Endothelial cell of umbilical vein (primary cell): Measurements from ENCODE around the gene FPGS. TPM values are rescaled to one million over a fixed set of nuclear protein-coding genes. Genes with fewer than 3 reads are reported as not detected.

ENCODE experiments used
- BruUV-seq: library from RNA; stranded (reverse); fragments of 400-500 nt; replicated peaks from 2 replicates; lab custom pipeline; 2021; lab: Mats Ljungman, UMichigan
- CTCF ChIA-PET: fragments of 300-600, 350-600 bp; sonication (Branson Sonifier 250); formaldehyde crosslinking; loops from one replicate; lab custom pipeline; 2021; ENCODE audit warnings: antibody characterized with exemption, inconsistent platforms; lab: Charles Lee
- POLR2A ChIA-PET: fragments of 300-600, 350-600 bp; sonication (Branson Sonifier 250); formaldehyde crosslinking; loops from one replicate; lab custom pipeline; 2021; ENCODE audit warnings: antibody characterized with exemption, inconsistent platforms; lab: Charles Lee
- DNase-seq: peaks from one replicate; pipeline ENCODE4 v3.0.0-alpha.2; 2011; ENCODE audit warnings: low read depth, low spot score
- FAIRE-seq: peaks from 2 replicates; lab custom pipeline; 2011; peaks lifted over from hg19 to GRCh38; lab: Jason Lieb, UNC
- H2AFZ ChIP-seq: 2 replicates; pipeline ENCODE4 v1.6.0; 2012; ENCODE audit warnings: low read depth, low read length, control low read depth, inconsistent platforms
- H3K27ac ChIP-seq: 2 replicates; pipeline ENCODE4 v1.5.1; 2011; ENCODE audit warnings: low read depth, mild to moderate bottlenecking, control low read depth, low read length, moderate library complexity; ENCODE audit not compliant: insufficient read depth
- H3K27me3 ChIP-seq, 2 experiments: 2 replicates each; pipeline versions ENCODE4 v1.6.0 to v1.6.1; 2011; ENCODE audit warnings: low read length in 2 of 2, mixed read lengths in 1 of 2; ENCODE audit not compliant: control insufficient read depth in 2 of 2, insufficient read depth in 2 of 2
- H3K36me3 ChIP-seq, 2 experiments: 2 replicates in 1 of 2; 3 replicates in 1 of 2; pipeline ENCODE4 v1.5.1; 2011; ENCODE audit warnings: low read length in 2 of 2, mild to moderate bottlenecking in 1 of 2, moderate library complexity in 1 of 2; ENCODE audit not compliant: control insufficient read depth in 2 of 2, insufficient read depth in 2 of 2; ENCODE audit errors: extremely low read depth in 1 of 2
- H3K4me1 ChIP-seq: 3 replicates; pipeline ENCODE4 v1.5.1; 2011; ENCODE audit warnings: mild to moderate bottlenecking, low read length; ENCODE audit not compliant: control insufficient read depth, insufficient read depth; ENCODE audit errors: extremely low read depth
- H3K4me2 ChIP-seq: 2 replicates; pipeline ENCODE4 v1.6.1; 2011; ENCODE audit warnings: low read length, control low read depth, mixed read lengths; ENCODE audit not compliant: insufficient read depth
- H3K4me3 ChIP-seq, 3 experiments: fragments of 200-600 bp in 1 of 3; sonication (generic), shearing (Covaris generic) in 1 of 3; replicated peaks in 1 of 3; 2 replicates each; pipeline ENCODE4 v1.5.1; 2011 to 2016; ENCODE audit warnings: control low read depth in 3 of 3, low read length in 3 of 3, mild to moderate bottlenecking in 2 of 3, inconsistent platforms in 1 of 3, low read depth in 1 of 3, moderate library complexity in 1 of 3; ENCODE audit not compliant: insufficient read depth in 1 of 3
- H3K79me2 ChIP-seq: 2 replicates; pipeline ENCODE4 v1.6.0; 2012; ENCODE audit warnings: low read length, inconsistent platforms; ENCODE audit not compliant: control insufficient read depth, insufficient read depth
- H3K9ac ChIP-seq: replicated peaks from 2 replicates; pipeline ENCODE3; 2011; ENCODE audit warnings: low read length, control low read depth; ENCODE audit not compliant: insufficient read depth; ENCODE audit errors: extremely low read depth
- H3K9me1 ChIP-seq: replicated peaks from 3 replicates; pipeline ENCODE4 v1.6.0; 2011; ENCODE audit warnings: mild to moderate bottlenecking, low read length; ENCODE audit not compliant: control insufficient read depth, insufficient read depth; ENCODE audit errors: extremely low read depth
- H3K9me3 ChIP-seq: replicated peaks from 2 replicates; pipeline ENCODE4 v1.5.1; 2012; ENCODE audit warnings: low read length, inconsistent platforms; ENCODE audit not compliant: control insufficient read depth, insufficient read depth
- H4K20me1 ChIP-seq: replicated peaks from 2 replicates; pipeline ENCODE3; 2011; ENCODE audit warnings: mild to moderate bottlenecking, low read length; ENCODE audit not compliant: control insufficient read depth, insufficient read depth; ENCODE audit errors: extremely low read depth
- EZH2 ChIP-seq: IDR thresholded peaks from 2 replicates; pipeline ENCODE4 v1.6.1; 2012; ENCODE audit warnings: borderline replicate concordance, low read depth, mild to moderate bottlenecking, moderate library complexity, low read length, inconsistent platforms; ENCODE audit not compliant: severe bottlenecking
- FOS ChIP-seq: IDR thresholded peaks from 2 replicates; pipeline ENCODE4 v1.6.1; 2011; ENCODE audit warnings: mild to moderate bottlenecking, low read length, moderate library complexity, borderline replicate concordance; ENCODE audit not compliant: insufficient read depth
- GATA2 ChIP-seq: IDR thresholded peaks from 2 replicates; pipeline ENCODE4 v1.7.0; 2011; ENCODE audit warnings: low read depth, mild to moderate bottlenecking, moderate library complexity, mixed read lengths, low read length; ENCODE audit not compliant: insufficient read length, insufficient read depth
- JUN ChIP-seq: IDR thresholded peaks from 2 replicates; pipeline ENCODE4 v1.6.1; 2011; ENCODE audit warnings: borderline replicate concordance, low read depth; ENCODE audit not compliant: insufficient read length, insufficient read depth
- MYC ChIP-seq: IDR thresholded peaks from one replicate; pipeline ENCODE4 v1.6.1; 2011; ENCODE audit warnings: mild to moderate bottlenecking, low read depth, low read length
- POLR2A ChIP-seq: IDR thresholded peaks from 2 replicates; pipeline ENCODE4 v1.6.1; 2012; ENCODE audit warnings: low read depth, mild to moderate bottlenecking, control low read depth, low read length
- POLR2AphosphoS5 ChIP-seq: IDR thresholded peaks from 2 replicates; pipeline ENCODE4 v1.6.1; 2012; ENCODE audit warnings: low read depth, mild to moderate bottlenecking, control low read depth, low read length, moderate library complexity; ENCODE audit not compliant: insufficient read depth
- dilution Hi-C: fragments of 300-500 bp; cut with MboI; formaldehyde crosslinking; loops from one replicate; pipeline ENCODE4 v1.15.0; 2019; ENCODE audit warnings: low sequenced_read_pairs; ENCODE audit not compliant: extremely low pct_ligation_motif_present
- intact Hi-C: fragments of 100-400 bp; cut with micrococcal nuclease; formaldehyde crosslinking; loops from one replicate; pipeline ENCODE4 v1.10.0; 2022
- polyA plus RNA-seq, 4 experiments: library from polyadenylated mRNA; depleted of rRNA in 3 of 4; stranded (reverse) in 3 of 4; unstranded in 1 of 4; fragments of >200 nt; gene quantifications; 2 replicates each; pipeline versions ENCODE4 v1.2.1 to v1.2.3, GENCODE V29; 2011 to 2012; ENCODE audit warnings: missing spikeins in 1 of 4
- total RNA-seq: library from RNA; stranded (reverse); gene quantifications from 2 replicates; pipeline ENCODE4 v1.2.3, GENCODE V29; 2021
- TF ChIP-seq, protein P1 (sequence below), 2 donors: IDR thresholded peaks; 1 replicate in 1 of 2; 2 replicates in 1 of 2; pipeline ENCODE4 v1.5.1; 2011; ENCODE audit warnings: low read length in 2 of 2, mild to moderate bottlenecking in 2 of 2, moderate library complexity in 2 of 2, control low read depth in 1 of 2, inconsistent platforms in 1 of 2, low read depth in 1 of 2; ENCODE audit not compliant: insufficient read depth in 1 of 2; ENCODE audit errors: extremely low read depth in 1 of 2
- TF ChIP-seq, protein P2 (sequence below): IDR thresholded peaks from 2 replicates; pipeline ENCODE4 v1.6.1; 2011; ENCODE audit not compliant: insufficient read depth, insufficient read length

The FPGS gene
- total and polyA plus RNA-seq, 2 donors (not counting 3 experiments of a cell fraction or from before 2014, with no cell fraction given), result 77.7 to 90.2 TPM

DNA sequence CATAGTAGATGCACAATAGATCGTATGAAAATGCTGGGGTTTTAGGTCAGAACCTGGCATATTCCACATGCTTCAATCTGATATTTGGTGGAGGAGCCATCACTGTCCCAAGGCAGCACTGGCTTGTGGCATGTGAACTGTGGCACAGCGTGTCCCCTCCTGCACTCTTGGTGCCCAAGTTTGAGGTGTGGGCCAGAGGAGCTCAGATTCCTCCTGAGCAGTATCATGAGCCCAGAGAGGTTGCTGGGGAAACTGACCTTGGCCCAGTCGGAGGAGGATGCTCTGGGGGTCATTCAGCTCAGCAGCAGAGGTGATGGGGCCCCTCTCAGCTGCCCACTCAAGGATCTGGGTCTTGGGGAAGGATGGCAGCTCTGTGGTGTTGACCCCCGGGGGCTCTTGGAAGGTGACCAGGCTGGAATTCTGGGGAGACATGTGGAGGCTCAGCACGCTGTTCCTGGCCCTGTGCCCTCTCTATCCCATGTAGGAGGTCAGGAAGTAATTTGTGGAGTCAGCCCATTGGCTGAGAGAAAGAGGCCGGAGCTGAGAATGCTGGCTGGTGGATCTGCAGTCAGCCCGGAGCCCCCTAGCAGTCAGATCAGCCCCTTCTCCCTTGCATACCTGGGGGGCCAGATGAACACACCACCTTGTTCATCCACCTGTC lies 23.7 kb downstream of the FPGS start:
- Histone ChIP-seq H3K4me3 (no peak overlapping the region), H3K27me3 (no peaks in the 10 kb centered on the region), H3K9ac (peak overlapping the region; percentile 12), H3K9me3 (no peaks in the 10 kb centered on the region), H3K36me3 (peaks cover 34 to 46% of the 10 kb centered on the region in 2 experiments), H2AFZ (no peak overlapping the region), H3K9me1 (no peaks in the 10 kb centered on the region), H3K79me2 (peaks cover 72% of the 10 kb centered on the region), H3K27ac (no peak overlapping the region), H4K20me1 (no peaks in the 10 kb centered on the region), H3K4me2 (no peak overlapping the region), H3K4me1 (peaks cover 38% of the 10 kb centered on the region)
- FAIRE-seq, result no peak
- intact Hi-C loops (no loop called here), dilution Hi-C loops (no loop called here)
- CTCF ChIA-PET, result interaction anchor here (0.8 to 3.5 kb wide), 4 partner anchors 12 to 43 kb away, joined by 3 to 33 read pairs (median 6); no protein-coding TSS in a partner anchor
- DNase-seq, result no peak
- no TSS peak for BruUV-seq
- POLR2A ChIA-PET, result interaction anchor here (1.3 to 1.5 kb wide), 2 partner anchors 12 to 41 kb away, joined by 3 read pairs; no protein-coding TSS in a partner anchor
- TF ChIP-seq EZH2 (no peak), POLR2AphosphoS5 (peak; percentile 45), POLR2A (peak; percentile 13)

DNA sequence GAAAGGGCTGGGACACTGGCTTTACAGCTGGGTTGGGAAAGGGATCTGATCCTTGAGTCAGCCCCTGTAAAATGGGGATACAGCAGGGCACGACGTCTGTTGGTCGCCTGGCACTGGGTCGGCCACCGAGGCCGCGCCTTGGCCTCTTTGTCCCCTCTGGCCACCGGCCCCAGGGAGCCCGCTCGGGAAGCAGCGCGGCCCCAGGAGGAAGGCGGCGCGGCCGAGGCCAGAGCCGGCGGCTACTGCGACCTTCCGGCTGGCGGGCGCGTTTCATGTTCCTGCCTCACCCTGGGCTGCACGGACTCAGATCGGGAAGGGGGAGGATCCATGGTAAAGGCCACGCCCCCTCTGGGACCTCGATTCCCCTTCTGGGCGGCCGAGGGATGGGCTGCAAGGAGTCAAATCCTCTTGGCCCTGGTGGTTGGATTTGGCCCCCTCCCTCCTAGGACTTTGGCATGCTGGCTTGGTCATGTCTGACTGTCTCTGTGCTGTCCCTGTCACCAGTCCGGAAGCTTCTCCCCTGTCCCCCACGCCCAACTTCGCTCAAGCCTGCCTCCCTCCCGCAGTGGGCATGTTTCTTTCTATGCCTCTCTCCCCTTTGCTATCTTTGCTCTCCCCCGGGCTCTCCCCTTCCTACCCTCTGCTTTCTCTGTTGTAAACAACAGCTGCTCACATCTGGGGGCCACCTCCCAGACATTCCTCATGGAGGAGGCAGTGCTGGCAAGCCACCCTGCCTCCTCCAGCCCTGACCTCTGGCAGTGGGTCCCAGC lies 25.8 kb downstream of the FPGS start:
- CTCF ChIA-PET, result interaction anchor here (0.9 to 3.5 kb wide), 5 partner anchors 9 to 41 kb away, joined by 3 to 33 read pairs (median 11); partner anchors contain the start of gene ENG
- H3K36me3 ChIP-seq, result peaks cover 36 to 51% of the 10 kb centered on the region in 2 experiments
- peak overlapping the region; percentile 81 for H3K27ac ChIP-seq
- H2AFZ ChIP-seq, result no peak overlapping the region
- FAIRE-seq (peak; percentile 81), DNase-seq (peak; percentile 79)
- no peak overlapping the region for H3K4me3 ChIP-seq
- dilution Hi-C loops, result no loop called here
- TF ChIP-seq POLR2A, result peak; percentile 64
- no peak for TF ChIP-seq EZH2
- TF ChIP-seq GATA2, result no peak
- no peak for TF ChIP-seq MYC
- TF ChIP-seq, protein P1, sequence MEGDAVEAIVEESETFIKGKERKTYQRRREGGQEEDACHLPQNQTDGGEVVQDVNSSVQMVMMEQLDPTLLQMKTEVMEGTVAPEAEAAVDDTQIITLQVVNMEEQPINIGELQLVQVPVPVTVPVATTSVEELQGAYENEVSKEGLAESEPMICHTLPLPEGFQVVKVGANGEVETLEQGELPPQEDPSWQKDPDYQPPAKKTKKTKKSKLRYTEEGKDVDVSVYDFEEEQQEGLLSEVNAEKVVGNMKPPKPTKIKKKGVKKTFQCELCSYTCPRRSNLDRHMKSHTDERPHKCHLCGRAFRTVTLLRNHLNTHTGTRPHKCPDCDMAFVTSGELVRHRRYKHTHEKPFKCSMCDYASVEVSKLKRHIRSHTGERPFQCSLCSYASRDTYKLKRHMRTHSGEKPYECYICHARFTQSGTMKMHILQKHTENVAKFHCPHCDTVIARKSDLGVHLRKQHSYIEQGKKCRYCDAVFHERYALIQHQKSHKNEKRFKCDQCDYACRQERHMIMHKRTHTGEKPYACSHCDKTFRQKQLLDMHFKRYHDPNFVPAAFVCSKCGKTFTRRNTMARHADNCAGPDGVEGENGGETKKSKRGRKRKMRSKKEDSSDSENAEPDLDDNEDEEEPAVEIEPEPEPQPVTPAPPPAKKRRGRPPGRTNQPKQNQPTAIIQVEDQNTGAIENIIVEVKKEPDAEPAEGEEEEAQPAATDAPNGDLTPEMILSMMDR (IDR thresholded peaks at IDR 0.05; ENCODE audit: extremely low read depth in 1 of 2, insufficient read depth in 1 of 2, low read depth in 1 of 2, low read length in 2 of 2), result no peak
- TF ChIP-seq, protein P2, sequence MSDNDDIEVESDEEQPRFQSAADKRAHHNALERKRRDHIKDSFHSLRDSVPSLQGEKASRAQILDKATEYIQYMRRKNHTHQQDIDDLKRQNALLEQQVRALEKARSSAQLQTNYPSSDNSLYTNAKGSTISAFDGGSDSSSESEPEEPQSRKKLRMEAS, result no peak
- no peak for TF ChIP-seq FOS
- TF ChIP-seq POLR2AphosphoS5, result peak; percentile 89
- no peak for TF ChIP-seq JUN
- H3K9me1 ChIP-seq, result no peaks in the 10 kb centered on the region
- peak overlapping the region; percentile 31 for H3K4me2 ChIP-seq
- H3K27me3 ChIP-seq, result no peaks in the 10 kb centered on the region
- peaks cover 89% of the 10 kb centered on the region for H3K79me2 ChIP-seq
- intact Hi-C loops, result loop anchor here (1.0 kb wide), 2 partner anchors 10 to 42 kb away; no protein-coding TSS in a partner anchor
- H3K9ac ChIP-seq, result peak overlapping the region; percentile 69
- BruUV-seq, result no TSS peak
- no peaks in the 10 kb centered on the region for H3K9me3 ChIP-seq
- POLR2A ChIA-PET, result no interaction called here
- no peaks in the 10 kb centered on the region for H4K20me1 ChIP-seq
- peaks cover 44% of the 10 kb centered on the region for H3K4me1 ChIP-seq
